GM23338 (cell line): ENCODE results near the gene WDR54.

Experiments used
- CREB1 ChIP-seq: fragments of 250-450 bp; sonication (Bioruptor Pico); IDR thresholded peaks from 2 replicates; pipeline ENCODE4 v1.5.0; 2020; ENCODE audit warnings: low read depth, mild to moderate bottlenecking, moderate library complexity
- CTCF ChIP-seq, 2 experiments: fragments of 200-600 bp in 1 of 2; sonication (generic) in 1 of 2; conservative IDR thresholded peaks; 2 replicates each; pipeline versions ENCODE4 v1.5.1 to v1.6.1; 2016 to 2017; ENCODE audit warnings: antibody characterized with exemption in 2 of 2, low read depth in 2 of 2, mild to moderate bottlenecking in 2 of 2, moderate library complexity in 1 of 2
- ETS1 ChIP-seq: IDR thresholded peaks from 2 replicates; pipeline ENCODE4 v1.6.1; 2016; ENCODE audit warnings: antibody characterized with exemption
- EZH2 ChIP-seq: fragments of 200-600 bp; sonication (generic); IDR thresholded peaks from one replicate; pipeline ENCODE4 v1.8.0; 2017; ENCODE audit warnings: antibody characterized with exemption, mild to moderate bottlenecking, low read depth; ENCODE audit not compliant: unreplicated experiment
- EZH2phosphoT487 ChIP-seq: fragments of 200-600 bp; sonication (generic); IDR thresholded peaks from one replicate; pipeline ENCODE4 v1.8.1; 2018; ENCODE audit warnings: antibody characterized with exemption; ENCODE audit not compliant: unreplicated experiment
- JUNB ChIP-seq: IDR thresholded peaks from one replicate; pipeline ENCODE4 v1.6.1; 2016; ENCODE audit warnings: antibody characterized with exemption; ENCODE audit not compliant: unreplicated experiment
- NANOG ChIP-seq: IDR thresholded peaks from 2 replicates; pipeline ENCODE4 v1.6.1; 2016; ENCODE audit warnings: antibody characterized with exemption, borderline replicate concordance
- POLR2AphosphoS5 ChIP-seq: IDR thresholded peaks from 2 replicates; pipeline ENCODE4 v1.6.1; 2016; ENCODE audit warnings: antibody characterized with exemption, low read depth
- REST ChIP-seq: IDR thresholded peaks from one replicate; pipeline ENCODE4 v1.6.1; 2018; ENCODE audit warnings: antibody characterized with exemption; ENCODE audit not compliant: unreplicated experiment
- STAT1 ChIP-seq: IDR thresholded peaks from one replicate; pipeline ENCODE4 v1.6.1; 2016; ENCODE audit warnings: antibody characterized with exemption; ENCODE audit not compliant: unreplicated experiment
- ZNF114 ChIP-seq: fragments of 250-450 bp; sonication (Bioruptor Pico); IDR thresholded peaks from 2 replicates; pipeline ENCODE4 v1.5.0; 2020; ENCODE audit warnings: mild to moderate bottlenecking, moderate library complexity
- ZNF331 ChIP-seq: fragments of 250-450 bp; sonication (Bioruptor Pico); IDR thresholded peaks from 2 replicates; pipeline ENCODE4 v1.5.0; 2020; ENCODE audit warnings: low read depth, mild to moderate bottlenecking, moderate library complexity
- ZNF462 ChIP-seq: fragments of 250-450 bp; sonication (Bioruptor Pico); IDR thresholded peaks from 2 replicates; pipeline ENCODE4 v1.5.0; 2020; ENCODE audit warnings: mild to moderate bottlenecking, moderate library complexity

- TF ChIP-seq POLR2AphosphoS5: no peak
- TF ChIP-seq CTCF (conservative IDR thresholded peaks at IDR 0.05; ENCODE audit: low read depth in 2 of 2): no peak
- TF ChIP-seq CREB1 (CRISPR knock-in tag): no peak
- TF ChIP-seq EZH2: no peak
- no peak for TF ChIP-seq NANOG
- TF ChIP-seq ETS1: no peak
- TF ChIP-seq EZH2phosphoT487: no peak
- TF ChIP-seq STAT1: no peak
- no peak for TF ChIP-seq JUNB
- no peak for TF ChIP-seq REST
- no peak for TF ChIP-seq ZNF462 (CRISPR knock-in tag)
- no peak for TF ChIP-seq ZNF331 (CRISPR knock-in tag)
- no peak for TF ChIP-seq ZNF114 (CRISPR knock-in tag)
These were observed 18.4 kb downstream of the WDR54 start for GRCh38 chr2:74439803-74440377.
